GM19452 (cell line): ENCODE results near the gene KDM6A.
"Not testable (repeated sequence)": the region's sequence is repeated elsewhere in the genome, so short reads cannot be mapped to it uniquely, and the experiment has no call there.

ENCODE experiments used
- ATAC-seq: cut with Tn5 transposase; IDR thresholded peaks from one replicate; pipeline ENCODE4 v1.9.1; 2021; ENCODE audit not compliant: unreplicated experiment

The KDM6A gene

GRCh38 chrX:44884944-44885343 is 12.0 kb downstream of the KDM6A start:
- no peak for ATAC-seq

- no peak for ATAC-seq
These were observed 16.8 kb downstream of the KDM6A start for GRCh38 chrX:44889824-44890223.

- no peak for ATAC-seq
These were observed 17.3 kb downstream of the KDM6A start for GRCh38 chrX:44890247-44890646.

DNA sequence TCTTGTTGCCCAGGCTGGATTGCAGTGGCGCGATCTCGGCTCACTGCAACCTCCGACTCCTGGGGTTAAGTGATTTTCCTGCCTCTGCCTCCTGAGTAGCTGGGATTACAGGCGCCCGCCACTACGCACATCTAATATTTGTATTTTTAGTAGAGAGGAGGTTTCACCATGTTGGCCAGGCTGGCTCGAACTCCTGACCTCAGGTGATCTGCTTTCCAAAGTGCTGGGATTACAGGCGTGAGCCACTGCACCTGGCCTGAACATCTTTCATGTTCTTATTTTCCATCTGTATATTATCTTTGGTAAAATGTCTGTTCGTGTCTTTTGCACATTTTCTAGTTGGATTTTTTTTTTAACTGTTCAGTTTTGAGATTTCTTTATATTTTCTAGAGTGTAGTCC is 17.7 kb downstream of the KDM6A start:
- ATAC-seq: not testable (repeated sequence)

DNA sequence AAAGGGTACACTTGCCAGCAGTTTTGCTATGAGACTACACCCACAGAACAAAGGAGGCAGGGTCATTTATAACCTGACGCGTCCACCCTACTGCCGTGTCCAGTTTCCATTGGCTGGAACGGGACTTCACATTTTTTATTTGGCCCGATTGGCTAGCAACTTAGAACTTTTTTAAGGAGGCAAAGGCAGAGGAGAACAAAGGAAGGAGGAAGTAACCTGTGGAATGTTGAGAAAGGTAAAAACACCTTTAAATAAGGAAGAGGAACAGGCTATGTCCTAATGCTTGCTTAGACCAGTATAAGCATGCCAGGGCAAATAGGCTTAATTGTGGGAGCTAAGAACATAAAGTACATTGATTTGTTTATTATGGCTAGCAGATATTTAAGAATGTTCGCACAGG is 18.7 kb downstream of the KDM6A start:
- no peak for ATAC-seq

GRCh38 chrX:44896876-44897186 is 23.8 kb downstream of the KDM6A start:
- ATAC-seq: no peak

DNA sequence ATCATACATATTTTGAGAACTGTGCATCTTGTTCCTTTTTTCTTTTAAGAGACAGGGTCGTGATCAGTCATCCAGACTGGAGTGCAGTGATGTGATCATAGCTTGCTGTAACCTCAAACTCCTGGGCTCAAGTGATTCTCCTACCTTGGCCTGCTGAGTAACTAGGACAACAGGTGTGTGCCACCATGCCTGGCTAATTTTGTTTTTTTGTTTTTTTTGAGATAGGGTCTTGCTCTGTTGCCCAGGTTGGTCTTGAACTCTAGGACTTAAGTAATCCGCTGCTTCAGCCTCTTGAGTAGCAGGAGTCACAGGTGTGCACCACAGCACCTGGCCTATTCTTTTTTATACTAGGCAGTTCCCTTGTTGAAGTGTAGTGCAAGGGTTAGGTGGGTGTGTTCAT is 24.6 kb downstream of the KDM6A start:
- ATAC-seq: no peak

DNA sequence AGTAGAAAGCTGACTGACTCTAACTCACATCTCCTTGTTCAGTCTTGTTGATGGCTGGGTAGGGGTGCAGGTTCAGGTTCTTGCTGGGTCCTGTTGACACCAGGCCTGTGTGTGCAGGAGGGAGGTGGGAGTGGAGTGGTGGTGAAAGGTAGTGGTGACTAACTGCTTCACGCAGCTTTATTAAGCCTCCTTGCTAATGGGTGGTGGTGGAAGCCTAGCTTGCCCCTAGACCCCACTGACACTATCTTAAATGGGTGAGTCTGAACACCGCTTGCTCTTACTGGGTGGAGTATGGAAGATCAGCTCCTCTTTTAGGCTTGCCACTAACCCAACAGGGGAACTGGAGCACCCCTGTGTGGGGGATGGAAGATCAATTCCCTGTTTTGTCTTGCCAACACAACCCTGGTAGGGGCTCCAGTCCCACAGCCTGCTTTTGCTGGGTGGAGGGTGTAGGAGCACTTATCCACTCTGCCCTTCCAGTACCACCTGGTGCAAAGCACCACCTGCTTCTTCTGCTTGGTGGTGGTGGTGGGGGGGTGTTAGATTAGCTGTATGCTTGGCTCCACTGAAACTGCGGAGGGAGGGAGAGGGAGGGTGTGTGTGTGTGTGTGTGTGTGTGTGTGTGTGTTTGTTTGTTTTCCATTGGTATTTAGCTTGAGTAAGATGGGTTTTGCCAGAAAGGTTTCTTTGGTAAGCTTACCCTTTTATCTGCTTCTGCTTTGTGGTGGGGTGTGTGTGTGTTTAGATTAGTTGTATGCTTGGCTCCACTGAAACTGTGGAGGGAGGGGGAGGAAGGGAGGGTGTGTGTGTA is 25.6 kb downstream of the KDM6A start:
- ATAC-seq: no peak

GRCh38 chrX:44899946-44900345 is 27.0 kb downstream of the KDM6A start:
- no peak for ATAC-seq

DNA sequence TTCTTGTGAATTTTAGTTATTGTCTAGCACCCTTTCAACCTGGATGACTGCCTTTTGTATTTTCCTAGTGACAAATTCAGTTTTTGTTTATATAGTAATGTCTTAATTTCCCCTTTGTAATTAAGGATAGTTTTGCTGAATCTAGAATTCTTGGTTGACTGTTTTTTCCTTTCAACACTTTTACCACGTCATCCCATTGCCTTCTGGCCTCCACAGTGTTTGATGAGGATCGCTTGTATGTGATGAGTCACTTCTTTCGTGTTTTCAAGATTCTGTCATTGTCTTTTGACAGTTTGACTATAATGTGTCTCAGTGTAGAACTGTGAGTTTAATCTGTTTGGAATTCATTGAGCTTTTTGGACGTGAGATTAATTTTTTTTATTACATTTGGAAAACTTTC is 30.1 kb downstream of the KDM6A start:
- no peak for ATAC-seq

DNA sequence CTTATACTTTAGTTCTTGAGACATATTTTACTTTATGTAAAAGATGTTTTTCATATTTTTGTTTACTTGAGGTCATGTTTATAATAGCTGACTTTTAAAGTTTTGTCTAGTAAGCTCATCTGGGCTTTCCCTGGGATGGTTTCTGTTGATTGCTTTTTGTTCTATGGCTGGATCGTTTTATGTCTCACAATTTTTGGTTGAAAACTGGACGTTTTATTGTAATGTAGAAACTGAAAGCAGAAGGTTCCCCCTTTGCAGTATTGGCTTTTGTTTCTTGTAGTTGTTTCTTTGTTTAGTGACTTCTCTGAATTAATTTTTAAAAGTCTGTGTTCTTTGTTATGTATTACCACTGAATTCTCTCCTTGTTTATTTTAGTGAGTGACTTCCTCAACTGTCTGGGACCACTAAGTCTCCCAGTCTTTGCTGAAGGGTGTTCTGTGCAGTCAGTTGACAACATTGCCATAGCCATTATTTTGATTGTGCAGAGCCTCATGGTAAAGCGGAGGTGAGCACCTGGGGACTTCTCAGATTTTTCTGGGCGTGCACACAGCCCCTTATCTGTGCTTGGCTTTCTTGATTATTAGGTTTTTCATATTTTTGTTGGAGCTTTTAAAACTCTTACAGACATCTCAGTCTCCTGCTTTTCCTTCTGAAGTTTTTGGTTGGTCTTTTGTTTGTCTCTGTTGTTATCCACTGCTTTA is 31.0 kb downstream of the KDM6A start:
- no peak for ATAC-seq

GRCh38 chrX:44904542-44905115 is 31.6 kb downstream of the KDM6A start:
- no peak for ATAC-seq

DNA sequence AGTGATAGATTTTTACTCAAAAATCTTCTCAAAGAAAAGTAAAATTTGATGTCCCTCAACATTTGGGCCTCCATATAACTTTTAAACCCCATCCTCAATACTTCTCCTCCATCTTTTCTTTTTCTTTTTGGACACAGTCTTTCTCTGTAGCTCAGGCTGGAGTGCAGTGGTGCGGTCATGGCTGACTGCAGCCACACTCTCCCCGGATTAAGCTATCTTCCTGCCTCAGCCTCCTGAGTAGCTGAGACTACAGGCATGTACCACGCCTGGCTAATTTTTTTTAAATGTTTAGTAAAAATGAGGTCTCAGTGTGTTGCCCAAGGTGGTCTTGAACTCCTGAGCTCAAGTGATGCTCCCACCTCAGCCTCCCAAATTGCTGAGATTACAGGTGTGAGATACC is 33.1 kb downstream of the KDM6A start:
- no peak for ATAC-seq

DNA sequence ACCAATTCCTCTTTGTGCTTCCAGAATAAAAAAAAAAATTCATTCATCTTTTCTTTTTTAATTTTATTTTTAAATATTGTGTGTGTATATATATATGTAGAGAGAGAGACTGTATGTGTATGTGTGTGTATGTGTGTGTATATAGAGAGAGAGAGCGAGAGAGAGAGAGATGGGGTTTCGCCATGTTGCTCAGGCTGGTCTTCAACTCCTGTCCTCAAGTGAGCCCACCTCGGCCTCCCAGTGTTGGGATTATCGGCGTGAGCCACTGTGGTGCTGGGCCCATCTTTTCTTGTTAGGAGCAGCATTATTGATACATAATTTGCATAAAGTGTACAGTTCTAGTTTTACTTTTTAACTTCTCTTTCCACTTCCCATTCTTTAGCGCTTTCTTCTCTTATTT is 33.6 kb downstream of the KDM6A start:
- ATAC-seq: no peak

DNA sequence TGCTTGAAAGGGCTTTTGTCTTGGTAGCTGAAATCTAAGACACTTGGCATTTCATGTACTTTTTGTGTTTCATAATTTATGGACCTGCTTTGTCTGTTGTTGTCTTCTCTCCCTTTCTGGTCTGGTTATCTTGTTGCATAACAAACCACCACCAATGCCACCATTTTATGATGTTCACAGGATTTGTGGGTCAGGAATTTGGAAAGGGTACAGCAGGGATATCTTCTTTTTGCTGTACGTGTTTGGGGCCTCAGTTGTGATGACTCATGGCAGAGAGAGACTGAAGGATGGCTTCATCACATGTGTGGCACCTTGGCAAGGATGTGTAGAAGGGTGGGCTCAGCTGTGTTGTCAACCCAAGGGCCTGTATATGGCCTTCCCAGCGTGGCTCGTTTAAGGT is 35.2 kb downstream of the KDM6A start:
- ATAC-seq: no peak

GRCh38 chrX:44908827-44909226 is 35.8 kb downstream of the KDM6A start:
- no peak for ATAC-seq

DNA sequence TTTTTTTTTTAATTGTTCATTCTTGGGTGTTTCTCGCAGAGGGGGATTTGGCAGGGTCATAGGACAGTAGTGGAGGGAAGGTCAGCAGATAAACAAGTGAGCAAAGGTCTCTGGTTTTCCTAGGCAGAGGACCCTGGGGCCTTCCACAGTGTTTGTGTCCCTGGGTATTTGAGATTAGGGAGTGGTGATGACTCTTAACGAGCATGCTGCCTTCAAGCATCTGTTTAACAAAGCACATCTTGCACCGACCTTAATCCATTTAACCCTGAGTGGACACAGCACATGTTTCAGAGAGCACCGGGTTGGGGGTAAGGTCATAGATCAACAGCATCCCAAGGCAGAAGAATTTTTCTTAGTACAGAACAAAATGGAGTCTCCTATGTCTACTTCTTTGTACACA is 37.5 kb downstream of the KDM6A start:
- ATAC-seq: not testable (repeated sequence)

GRCh38 chrX:44911074-44911600 is 38.1 kb downstream of the KDM6A start:
- ATAC-seq: not testable (repeated sequence)

DNA sequence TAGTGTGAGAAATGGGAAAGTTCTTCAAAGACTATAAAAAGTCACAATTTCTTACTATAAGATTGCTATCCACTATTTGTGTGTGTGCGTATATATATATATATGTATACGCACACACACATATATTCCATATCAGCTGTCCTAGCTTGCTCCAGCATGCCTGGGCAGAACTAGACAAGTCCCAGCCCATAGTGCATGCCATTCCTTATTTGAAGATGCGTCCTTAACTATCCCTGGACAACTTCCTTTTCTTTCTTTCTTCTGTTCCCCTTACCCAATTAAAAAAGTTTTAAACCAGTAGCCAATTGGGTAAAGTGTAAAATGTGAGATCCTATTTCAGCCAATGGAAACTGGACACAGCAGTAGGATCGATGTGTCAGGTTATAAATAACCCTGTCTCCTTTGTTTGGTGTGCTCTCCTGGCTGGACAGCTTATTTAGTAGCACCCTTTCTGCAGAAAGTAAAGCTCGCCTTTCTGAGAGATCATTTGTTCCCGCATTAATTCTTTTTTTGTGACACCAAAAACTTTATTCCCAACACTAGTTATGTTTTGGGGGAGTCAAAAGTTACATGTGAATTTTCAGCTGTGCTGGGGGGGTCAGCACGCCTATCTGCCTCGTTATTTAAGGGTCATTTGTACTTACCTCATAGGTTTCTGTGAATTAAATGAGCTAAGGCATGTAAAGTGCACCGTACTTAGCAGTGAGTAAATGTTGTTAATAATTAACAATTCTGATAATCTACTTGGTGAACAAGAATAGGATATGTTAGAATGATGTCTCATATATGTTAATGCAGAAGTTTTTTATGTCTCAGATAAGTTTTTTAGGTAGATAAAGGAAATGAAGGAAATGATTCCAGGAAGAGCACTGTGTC is 40.9 kb downstream of the KDM6A start:
- peak; percentile 46 for ATAC-seq

- peak; percentile 79 for ATAC-seq
These were observed 41.7 kb downstream of the KDM6A start for GRCh38 chrX:44914532-44915198.
